HEK293T (cell line): ENCODE measurements around the gene USP49.

Experiments used
- CTCF ChIA-PET: fragments of 350-600 bp; formaldehyde crosslinking; extraction: SDS; loops from one replicate; lab custom pipeline; 2021; ENCODE audit warnings: antibody characterized with exemption, inconsistent platforms; lab: Yijun Ruan, JAX
- POLR2A ChIA-PET: fragments of 350-600 bp; formaldehyde crosslinking; extraction: SDS; loops from one replicate; lab custom pipeline; 2020; ENCODE audit warnings: antibody characterized with exemption, inconsistent platforms; lab: Yijun Ruan, JAX
- DNase-seq: peaks from one replicate; pipeline ENCODE4 v3.0.0; 2012; ENCODE audit warnings: mixed read lengths; ENCODE audit errors: extremely low spot score
- ARNT ChIP-seq: fragments of 450-650 bp; IDR thresholded peaks from 2 replicates; pipeline ENCODE4 v1.6.1; 2017; ENCODE audit warnings: mild to moderate bottlenecking
- BHLHE40 ChIP-seq: fragments of 450-650 bp; IDR thresholded peaks from 2 replicates; pipeline ENCODE4 v1.6.1; 2016; ENCODE audit warnings: mild to moderate bottlenecking, moderate library complexity, borderline replicate concordance
- CTBP1 ChIP-seq: fragments of 450-650 bp; IDR thresholded peaks from 2 replicates; pipeline ENCODE4 v1.6.1; 2016; ENCODE audit warnings: borderline replicate concordance
- ELF4 ChIP-seq: fragments of 450-650 bp; IDR thresholded peaks from 2 replicates; pipeline ENCODE4 v1.6.1; 2017; ENCODE audit warnings: antibody characterized with exemption
- FOXA1 ChIP-seq: fragments of 450-650 bp; IDR thresholded peaks from 2 replicates; pipeline ENCODE4 v1.6.1; 2016; ENCODE audit warnings: mild to moderate bottlenecking
- FOXK2 ChIP-seq: fragments of 450-650 bp; IDR thresholded peaks from 2 replicates; pipeline ENCODE4 v1.6.1; 2016; ENCODE audit warnings: mild to moderate bottlenecking
- FOXM1 ChIP-seq: fragments of 450-650 bp; IDR thresholded peaks from 2 replicates; pipeline ENCODE4 v1.6.1; 2017; ENCODE audit warnings: mild to moderate bottlenecking, borderline replicate concordance
- HDGF ChIP-seq: fragments of 450-650 bp; IDR thresholded peaks from 2 replicates; pipeline ENCODE4 v1.6.1; 2017; ENCODE audit warnings: antibody characterized with exemption, borderline replicate concordance
- L3MBTL2 ChIP-seq: fragments of 450-650 bp; conservative IDR thresholded peaks from 2 replicates; pipeline ENCODE4 v1.6.1; 2016; ENCODE audit warnings: mild to moderate bottlenecking
- LEF1 ChIP-seq: fragments of 450-650 bp; IDR thresholded peaks from 2 replicates; pipeline ENCODE4 v1.6.1; 2017; ENCODE audit warnings: mild to moderate bottlenecking, borderline replicate concordance
- NFRKB ChIP-seq: fragments of 450-650 bp; IDR thresholded peaks from 2 replicates; pipeline ENCODE4 v1.6.1; 2016; ENCODE audit warnings: mild to moderate bottlenecking, moderate library complexity
- SP1 ChIP-seq: fragments of 450-650 bp; IDR thresholded peaks from 2 replicates; pipeline ENCODE4 v1.6.1; 2017
- SUZ12 ChIP-seq: fragments of 450-650 bp; IDR thresholded peaks from 2 replicates; pipeline ENCODE4 v1.6.1; 2016; ENCODE audit warnings: mild to moderate bottlenecking
- TARDBP ChIP-seq: fragments of 450-650 bp; IDR thresholded peaks from 2 replicates; pipeline ENCODE4 v1.6.1; 2016
- ZNF384 ChIP-seq: fragments of 450-650 bp; IDR thresholded peaks from 2 replicates; pipeline ENCODE4 v1.6.1; 2016
- TF ChIP-seq, protein P1 (sequence below): fragments of 450-650 bp; IDR thresholded peaks from 2 replicates; pipeline ENCODE4 v1.6.1; 2016

Gene USP49

DNA sequence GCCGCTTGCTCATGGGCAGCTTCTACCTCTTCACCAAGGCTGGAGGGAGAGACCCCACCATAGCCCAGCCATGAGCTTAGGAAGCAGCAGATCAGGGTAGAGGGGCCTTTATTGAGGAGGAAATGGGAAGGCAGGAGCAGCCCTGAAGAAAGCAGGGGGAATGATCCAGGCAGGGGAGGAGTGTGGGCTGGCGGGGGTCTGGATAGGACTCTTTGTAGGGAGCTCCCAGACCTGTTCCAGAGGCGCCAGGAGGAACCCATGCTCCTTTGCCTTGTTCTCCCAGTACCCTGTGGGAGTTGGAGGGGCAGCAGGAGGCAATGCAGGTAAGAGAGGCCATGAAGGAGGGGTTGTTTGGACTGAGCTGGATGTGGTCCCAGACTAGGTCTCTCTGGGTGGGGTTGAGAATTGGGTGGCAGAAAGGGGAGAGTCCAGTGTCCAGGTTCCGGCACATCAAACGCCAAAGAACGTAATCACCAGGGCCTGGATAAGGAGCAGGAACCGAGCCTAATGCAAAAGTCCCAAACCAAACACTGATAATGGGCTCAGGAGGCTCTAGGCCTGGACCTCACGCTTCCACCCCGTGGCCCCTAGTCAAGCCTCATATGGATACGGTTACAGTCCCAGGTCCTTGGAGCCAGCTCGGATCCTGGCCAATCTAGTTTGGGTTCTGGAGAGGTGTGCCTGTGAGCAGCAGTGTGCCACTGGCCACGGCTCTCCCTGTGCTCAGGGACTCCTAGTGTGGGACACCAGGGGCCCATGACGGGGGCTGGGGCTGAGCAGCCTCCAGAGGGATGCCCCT is 135.9 kb downstream of the USP49 start:
- CTCF ChIA-PET, result no interaction called here
- DNase-seq, result no peak

DNA sequence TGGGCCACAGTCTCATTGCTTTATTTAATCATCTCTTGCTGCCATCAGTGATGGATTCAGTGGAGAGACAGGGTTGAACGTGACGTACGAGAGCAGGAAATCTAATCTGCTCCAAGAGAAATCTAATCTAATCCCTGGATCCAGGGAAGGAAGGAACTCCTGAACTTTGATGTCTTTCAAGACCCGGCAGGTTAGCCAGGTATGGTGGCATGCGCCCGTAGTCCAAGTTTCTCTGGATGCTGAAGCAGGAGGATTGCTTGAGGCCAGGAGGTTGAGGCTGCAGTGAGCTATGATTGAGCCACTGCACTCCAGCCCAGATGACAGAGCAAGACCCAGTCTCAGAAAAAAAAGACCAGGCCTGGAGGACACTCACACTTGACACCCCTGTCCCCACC is 136.5 kb downstream of the USP49 start:
- CTCF ChIA-PET, result no interaction called here
- DNase-seq, result no peak
- POLR2A ChIA-PET, result no interaction called here
- TF ChIP-seq LEF1, result no peak
- TF ChIP-seq FOXK2, result no peak
- no peak for TF ChIP-seq FOXM1
- no peak for TF ChIP-seq L3MBTL2
- no peak for TF ChIP-seq ARNT
- TF ChIP-seq NFRKB, result no peak

More for the DNA sequence above, 135.9 kb downstream of the USP49 start:
- TF ChIP-seq SP1, result no peak
- no peak for TF ChIP-seq FOXM1
- TF ChIP-seq ZNF384, result no peak
- TF ChIP-seq ELF4, result no peak
- TF ChIP-seq TARDBP, result no peak
- no peak for TF ChIP-seq SUZ12
- TF ChIP-seq CTBP1, result no peak
- TF ChIP-seq HDGF, result no peak
- TF ChIP-seq BHLHE40, result no peak
- TF ChIP-seq LEF1, result no peak
- TF ChIP-seq FOXA1, result no peak
- TF ChIP-seq FOXK2, result no peak
- TF ChIP-seq, protein P1, sequence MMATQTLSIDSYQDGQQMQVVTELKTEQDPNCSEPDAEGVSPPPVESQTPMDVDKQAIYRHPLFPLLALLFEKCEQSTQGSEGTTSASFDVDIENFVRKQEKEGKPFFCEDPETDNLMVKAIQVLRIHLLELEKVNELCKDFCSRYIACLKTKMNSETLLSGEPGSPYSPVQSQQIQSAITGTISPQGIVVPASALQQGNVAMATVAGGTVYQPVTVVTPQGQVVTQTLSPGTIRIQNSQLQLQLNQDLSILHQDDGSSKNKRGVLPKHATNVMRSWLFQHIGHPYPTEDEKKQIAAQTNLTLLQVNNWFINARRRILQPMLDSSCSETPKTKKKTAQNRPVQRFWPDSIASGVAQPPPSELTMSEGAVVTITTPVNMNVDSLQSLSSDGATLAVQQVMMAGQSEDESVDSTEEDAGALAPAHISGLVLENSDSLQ, result no peak
- TF ChIP-seq NFRKB, result no peak
- TF ChIP-seq ARNT, result no peak
- no peak for TF ChIP-seq L3MBTL2
- POLR2A ChIA-PET, result no interaction called here

DNA sequence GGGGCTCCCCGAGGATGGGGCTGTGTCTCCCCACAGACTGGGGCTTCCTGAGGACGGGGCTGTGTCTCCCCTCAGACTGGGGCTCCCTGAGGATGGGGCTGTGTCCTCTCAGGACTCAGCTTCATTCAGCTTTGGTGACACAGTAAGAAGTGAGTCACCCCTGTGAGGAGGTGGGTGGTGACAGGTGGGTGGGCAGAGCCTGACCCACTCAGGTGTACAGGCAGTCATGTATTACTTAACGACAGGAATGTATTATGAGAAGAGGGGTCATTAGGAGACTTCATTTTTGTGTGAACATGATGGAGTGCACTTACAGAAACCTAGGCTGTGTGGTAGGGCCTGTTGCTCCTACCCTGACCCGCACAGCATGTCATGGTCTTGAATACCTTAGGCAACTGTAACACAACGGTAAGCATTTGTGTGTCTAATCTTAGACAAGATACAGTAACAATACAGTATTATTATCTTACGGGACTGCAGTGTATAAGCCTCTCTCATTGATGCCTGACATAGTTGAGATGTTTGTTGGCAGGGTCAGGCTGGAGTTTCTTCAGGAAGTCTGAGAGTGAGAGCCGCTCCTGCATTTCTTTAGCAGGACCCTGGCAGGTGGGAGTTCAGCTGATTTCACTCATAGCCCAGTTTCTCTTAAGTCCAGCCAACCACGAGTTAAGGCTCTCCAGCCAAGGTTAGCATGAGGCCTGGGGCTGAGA is 137.1 kb downstream of the USP49 start:
- DNase-seq, result no peak
- ChIA-PET CTCF (no interaction called here), POLR2A (no interaction called here)
- TF ChIP-seq ELF4, result no peak

DNA sequence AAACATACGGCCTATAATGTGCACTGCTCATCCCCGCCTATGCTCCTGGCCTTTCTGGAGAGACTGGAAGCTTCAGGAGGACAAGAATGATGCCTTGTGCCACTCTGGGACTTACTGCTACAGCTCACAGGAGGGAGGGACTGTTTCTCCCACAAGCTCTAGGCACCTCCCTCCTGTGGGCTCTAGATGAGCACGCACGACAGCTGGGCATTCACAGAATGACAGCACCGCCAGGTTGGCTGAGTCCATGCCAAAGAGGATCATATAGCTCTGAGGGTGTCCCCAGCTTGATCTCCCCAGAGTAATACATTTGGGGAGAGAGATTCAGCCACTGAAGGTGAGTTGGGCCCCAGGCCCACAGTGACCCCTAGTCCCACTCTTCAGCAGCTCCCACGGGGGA is 137.9 kb downstream of the USP49 start:
- TF ChIP-seq, protein P1, result no peak
- TF ChIP-seq ZNF384 (no peak), FOXA1 (no peak), FOXM1 (no peak), HDGF (no peak), BHLHE40 (no peak), FOXK2 (no peak), ARNT (no peak), NFRKB (no peak), CTBP1 (no peak), LEF1 (no peak), ELF4 (no peak), SP1 (no peak), SUZ12 (no peak), L3MBTL2 (no peak), TARDBP (no peak)
- ChIA-PET POLR2A (no interaction called here), CTCF (no interaction called here)
- no peak for DNase-seq

DNA sequence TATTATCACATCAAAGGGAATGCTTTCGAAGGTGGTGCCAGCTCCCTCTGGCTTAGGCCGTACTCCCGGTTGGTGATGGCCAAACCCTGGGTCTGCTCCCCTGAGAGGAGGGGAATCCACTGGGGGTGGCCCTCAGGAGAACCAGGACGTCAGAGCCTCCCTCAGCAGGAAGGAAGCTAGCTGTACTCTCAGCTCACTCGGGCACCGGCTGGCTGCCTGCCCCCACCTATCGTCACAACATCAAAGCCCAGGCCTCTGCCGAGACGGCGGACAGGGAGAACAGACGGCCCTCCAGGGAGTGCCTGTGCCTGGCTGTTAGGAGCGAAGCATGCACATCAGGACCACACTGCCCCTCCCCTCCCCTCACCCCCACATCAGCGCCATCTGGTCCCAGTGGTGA is 138.8 kb downstream of the USP49 start:
- no peak for TF ChIP-seq ELF4
- TF ChIP-seq FOXK2, result no peak
- TF ChIP-seq, protein P1, result no peak
- no peak for TF ChIP-seq SP1
- TF ChIP-seq TARDBP, result no peak
- no peak for TF ChIP-seq LEF1
- TF ChIP-seq ZNF384, result no peak
- TF ChIP-seq HDGF, result no peak
- no peak for TF ChIP-seq BHLHE40
- TF ChIP-seq FOXA1, result no peak
- TF ChIP-seq FOXM1, result no peak
- no peak for TF ChIP-seq L3MBTL2
- no peak for TF ChIP-seq NFRKB
- no peak for TF ChIP-seq ARNT
- TF ChIP-seq CTBP1, result no peak
- TF ChIP-seq SUZ12, result no peak
- no peak for DNase-seq
- ChIA-PET CTCF (no interaction called here), POLR2A (no interaction called here)

DNA sequence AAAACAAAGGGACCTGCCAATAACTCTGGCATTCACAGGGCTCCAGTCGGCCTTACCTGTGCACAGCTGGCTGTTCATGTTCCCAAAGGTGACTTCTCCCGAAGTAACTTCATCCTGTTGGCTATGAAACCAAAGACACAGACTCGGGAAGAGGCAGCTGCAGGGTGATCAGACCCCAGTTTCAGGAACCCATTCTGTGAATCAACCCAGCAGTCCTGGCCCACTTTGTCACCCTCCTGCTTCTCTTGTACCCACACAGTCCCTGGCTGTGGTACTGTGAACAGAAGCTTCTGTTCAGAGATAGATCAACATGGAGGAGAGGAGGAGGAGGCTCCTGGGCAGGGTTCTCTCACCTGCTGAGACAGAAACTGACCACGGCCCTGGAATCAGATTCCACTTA is 139.3 kb downstream of the USP49 start:
- ChIA-PET CTCF (no interaction called here), POLR2A (no interaction called here)
- TF ChIP-seq LEF1 (no peak), CTBP1 (no peak), FOXA1 (no peak), L3MBTL2 (no peak), TARDBP (no peak), SP1 (no peak), ARNT (no peak), ELF4 (no peak), FOXM1 (no peak), NFRKB (no peak), ZNF384 (no peak)
- TF ChIP-seq, protein P1, result no peak

More for the DNA sequence above, 139.3 kb downstream of the USP49 start:
- DNase-seq, result no peak
